ENCODE results near the gene SPHK2. TPM values are rescaled to one million over a fixed set of nuclear protein-coding genes. Genes with fewer than 3 reads are reported as not detected.

Gene SPHK2
- total RNA-seq, 1 experiment from 2014 or later, result 16.3 TPM

DNA sequence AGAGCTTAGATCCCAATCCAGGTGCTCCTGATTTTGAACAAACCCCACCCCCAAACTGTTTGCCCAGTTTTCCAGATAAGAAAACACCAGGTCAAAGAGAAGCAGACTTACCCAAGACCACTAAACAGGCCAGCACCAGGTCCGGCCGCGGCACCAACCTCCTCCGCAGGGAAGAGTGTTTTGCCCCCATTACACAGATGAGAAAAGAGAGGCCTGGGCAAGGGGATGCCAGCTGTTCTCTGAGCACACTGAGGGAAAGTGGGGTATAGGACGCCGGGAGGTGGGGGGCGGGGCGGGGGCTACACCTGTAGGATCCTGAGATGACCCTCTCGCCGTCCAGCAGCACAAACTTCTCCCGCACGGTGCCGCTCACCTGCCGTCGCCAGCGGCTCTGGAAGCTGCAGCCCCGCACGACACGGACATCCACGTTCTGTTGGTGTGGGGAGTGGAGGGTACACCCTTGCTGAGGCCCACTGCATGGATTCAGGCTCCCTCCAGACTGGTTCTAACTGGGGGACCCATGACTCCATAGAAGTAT lies 9.7 kb upstream of the SPHK2 start:
- Mint-ChIP-seq H3K4me1 (ENCODE audit: insufficient read depth, unreplicated experiment) (peaks cover 13% of the 10 kb centered on the region), H3K4me3 (ENCODE audit: unreplicated experiment) (no peak overlapping the region), H3K27me3 (ENCODE audit: insufficient read depth, unreplicated experiment) (no peaks in the 10 kb centered on the region), H3K36me3 (ENCODE audit: insufficient read depth, unreplicated experiment) (peaks cover 14% of the 10 kb centered on the region), H3K9me3 (ENCODE audit: unreplicated experiment) (no peaks in the 10 kb centered on the region), H3K27ac (ENCODE audit: low read depth, unreplicated experiment) (no peak overlapping the region)
- ChIA-PET POLR2A (interaction anchor here (0.7 to 3.0 kb wide), 3 partner anchors 9 to 42 kb away, joined by 3 to 19 read pairs (median 4); partner anchors contain the start of genes RPL18 and SPHK2), CTCF (interaction anchor here (0.6 to 2.8 kb wide), 7 partner anchors 22 to 284 kb away, joined by 3 to 17 read pairs (median 4); partner anchors contain the start of gene EMP3)
- intact Hi-C loops (cut with micrococcal nuclease), result no loop called here
- no peak for TF ChIP-seq CTCF (IDR thresholded peaks at IDR 0.05; ENCODE audit: unreplicated experiment)
- no TSS peak for BruUV-seq (replicated peaks)
- DNase-seq (ENCODE audit: unreplicated experiment), result no peak

- DNase-seq (ENCODE audit: unreplicated experiment), result no peak
- Mint-ChIP-seq H3K4me3 (ENCODE audit: unreplicated experiment) (no peak overlapping the region), H3K4me1 (ENCODE audit: insufficient read depth, unreplicated experiment) (peaks cover 31% of the 10 kb centered on the region), H3K27me3 (ENCODE audit: insufficient read depth, unreplicated experiment) (no peaks in the 10 kb centered on the region), H3K27ac (ENCODE audit: low read depth, unreplicated experiment) (no peak overlapping the region), H3K9me3 (ENCODE audit: unreplicated experiment) (no peaks in the 10 kb centered on the region), H3K36me3 (ENCODE audit: insufficient read depth, unreplicated experiment) (peaks cover 36% of the 10 kb centered on the region)
- CTCF ChIA-PET, result interaction anchor here (0.6 kb wide), 1 partner anchor 807 kb away, joined by 3 read pairs; no protein-coding TSS in a partner anchor
- no TSS peak for BruUV-seq (replicated peaks)
- intact Hi-C loops (cut with micrococcal nuclease), result no loop called here
- TF ChIP-seq CTCF (IDR thresholded peaks at IDR 0.05; ENCODE audit: unreplicated experiment), result no peak
- POLR2A ChIA-PET, result no interaction called here
Observed at GRCh38 chr19:48611872-48612271, 7.4 kb upstream of the SPHK2 start.

- no peak overlapping the region for H3K4me3 Mint-ChIP-seq (ENCODE audit: unreplicated experiment)
- no peaks in the 10 kb centered on the region for H3K27me3 Mint-ChIP-seq (ENCODE audit: insufficient read depth, unreplicated experiment)
- ChIA-PET CTCF (no interaction called here), POLR2A (interaction anchor here (0.7 to 7.2 kb wide), 5 partner anchors 12 to 144 kb away, joined by 3 to 108 read pairs (median 3); no protein-coding TSS in a partner anchor)
- no peaks in the 10 kb centered on the region for H3K9me3 Mint-ChIP-seq (ENCODE audit: unreplicated experiment)
- peaks cover 35% of the 10 kb centered on the region for H3K4me1 Mint-ChIP-seq (ENCODE audit: insufficient read depth, unreplicated experiment)
- no peak overlapping the region for H3K27ac Mint-ChIP-seq (ENCODE audit: low read depth, unreplicated experiment)
- intact Hi-C loops (cut with micrococcal nuclease), result no loop called here
- no TSS peak for BruUV-seq (replicated peaks)
- peak; percentile 95 for DNase-seq (ENCODE audit: unreplicated experiment)
- peaks cover 50% of the 10 kb centered on the region for H3K36me3 Mint-ChIP-seq (ENCODE audit: insufficient read depth, unreplicated experiment)
- TF ChIP-seq CTCF (IDR thresholded peaks at IDR 0.05; ENCODE audit: unreplicated experiment), result no peak
Observed at GRCh38 chr19:48613024-48613851, 6.1 kb upstream of the SPHK2 start.

GRCh38 chr19:48613852-48614435 lies 5.4 kb upstream of the SPHK2 start:
- no TSS peak for BruUV-seq (replicated peaks)
- ChIA-PET CTCF (no interaction called here), POLR2A (interaction anchor here (0.7 to 7.2 kb wide), 7 partner anchors 12 to 183 kb away, joined by 3 to 108 read pairs (median 3); no protein-coding TSS in a partner anchor)
- peaks cover 35% of the 10 kb centered on the region for H3K4me1 Mint-ChIP-seq (ENCODE audit: insufficient read depth, unreplicated experiment)
- peak overlapping the region; percentile 87 for H3K4me3 Mint-ChIP-seq (ENCODE audit: unreplicated experiment)
- DNase-seq (ENCODE audit: unreplicated experiment), result no peak
- H3K27ac Mint-ChIP-seq (ENCODE audit: low read depth, unreplicated experiment), result no peak overlapping the region
- no peaks in the 10 kb centered on the region for H3K9me3 Mint-ChIP-seq (ENCODE audit: unreplicated experiment)
- H3K27me3 Mint-ChIP-seq (ENCODE audit: insufficient read depth, unreplicated experiment), result no peaks in the 10 kb centered on the region
- no peak for TF ChIP-seq CTCF (IDR thresholded peaks at IDR 0.05; ENCODE audit: unreplicated experiment)
- intact Hi-C loops (cut with micrococcal nuclease), result no loop called here
- H3K36me3 Mint-ChIP-seq (ENCODE audit: insufficient read depth, unreplicated experiment), result peaks cover 57% of the 10 kb centered on the region

Data from MCF 10A (cell line).